CD4-positive, alpha-beta T cell treated with Interferon alpha-2 for 1 hour (primary cell): Measurements from ENCODE around the gene CEP44.
"Not testable (repeated sequence)": the region's sequence is repeated elsewhere in the genome, so short reads cannot be mapped to it uniquely, and the experiment has no call there.

ENCODE experiments used
- DNase-seq, 2 donors: peaks; one replicate each; pipeline ENCODE4 v3.0.0-alpha.2; 2020 to 2022

Gene CEP44

GRCh38 chr4:174324725-174325124, 41.0 kb downstream of the CEP44 start:
- no peak for DNase-seq

- no peak for DNase-seq
Observed at GRCh38 chr4:174332741-174333493, 49.2 kb downstream of the CEP44 start.

- DNase-seq, result no peak
Observed at GRCh38 chr4:174334628-174335027, 50.9 kb downstream of the CEP44 start.

GRCh38 chr4:174340714-174341113, 57.0 kb downstream of the CEP44 start:
- no peak for DNase-seq

DNA sequence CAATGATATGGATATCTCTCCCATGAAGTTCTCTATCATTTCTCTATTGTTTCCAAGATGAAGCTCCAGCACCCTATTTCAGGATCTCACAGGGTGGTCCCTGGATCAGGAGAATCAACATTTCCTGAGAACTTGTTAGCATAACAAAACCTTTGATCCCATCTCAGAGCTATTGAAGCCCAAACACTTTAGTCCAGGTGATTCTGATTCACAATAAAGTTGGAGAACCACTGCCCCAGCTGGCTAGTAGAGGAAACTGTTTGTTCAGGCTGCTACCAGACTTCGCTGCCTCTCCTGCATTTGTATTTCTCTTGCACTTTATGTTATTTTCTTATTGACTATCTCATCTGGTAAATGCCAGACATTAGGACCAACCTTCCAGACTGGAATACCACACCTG, 65.4 kb downstream of the CEP44 start:
- DNase-seq, result no peak

GRCh38 chr4:174352061-174352819, 68.5 kb downstream of the CEP44 start:
- no peak for DNase-seq

- DNase-seq, result no peak
Observed at GRCh38 chr4:174357321-174357720, 73.6 kb downstream of the CEP44 start.

DNA sequence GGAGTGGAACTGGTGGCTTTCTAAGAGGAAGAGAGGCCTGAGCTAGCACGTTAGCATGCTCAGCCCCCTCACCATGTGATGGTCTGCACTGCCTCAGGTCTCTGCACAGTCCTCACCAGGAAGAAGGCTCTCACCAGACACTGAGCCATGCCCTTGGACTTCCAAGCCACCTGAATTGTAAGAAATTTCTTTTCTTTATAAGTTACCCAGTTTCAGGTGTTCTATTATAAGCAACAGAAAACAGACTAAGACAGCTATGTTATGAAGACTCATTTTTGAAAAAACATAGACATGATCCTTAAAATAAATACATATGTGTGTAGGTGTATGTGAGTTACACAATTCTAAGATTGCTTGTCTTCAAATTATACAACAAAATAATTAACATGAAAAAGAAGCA, 74.7 kb downstream of the CEP44 start:
- no peak for DNase-seq

- peak in 1 of 2 donors; percentile 1 for DNase-seq
Observed at GRCh38 chr4:174358829-174359228, 75.1 kb downstream of the CEP44 start.

- no peak for DNase-seq
Observed at GRCh38 chr4:174362340-174362739, 78.6 kb downstream of the CEP44 start.

DNA sequence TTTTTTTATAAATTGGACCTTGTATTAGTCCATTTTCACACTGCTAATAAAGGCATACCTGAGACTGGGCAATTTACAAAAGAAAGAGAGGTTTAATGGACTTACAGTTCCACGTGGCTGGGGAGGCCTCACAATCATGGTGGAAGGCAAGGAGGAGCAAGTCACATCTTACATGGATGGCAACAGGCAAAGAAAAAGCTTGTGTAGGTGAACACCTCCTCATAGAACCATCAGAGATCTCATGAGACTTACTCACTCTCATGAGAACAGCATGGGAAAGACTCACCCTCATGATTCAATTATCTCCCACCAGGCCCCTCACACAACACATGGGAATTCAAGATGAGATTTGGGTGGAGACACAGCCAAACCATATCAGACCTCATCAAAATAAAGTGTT, 80.1 kb downstream of the CEP44 start:
- DNase-seq, result not testable (repeated sequence)

GRCh38 chr4:174365018-174365587, 81.4 kb downstream of the CEP44 start:
- DNase-seq, result peak in 1 of 2 donors; percentile 19

- no peak for DNase-seq
Observed at GRCh38 chr4:174369985-174370384, 86.3 kb downstream of the CEP44 start.

DNA sequence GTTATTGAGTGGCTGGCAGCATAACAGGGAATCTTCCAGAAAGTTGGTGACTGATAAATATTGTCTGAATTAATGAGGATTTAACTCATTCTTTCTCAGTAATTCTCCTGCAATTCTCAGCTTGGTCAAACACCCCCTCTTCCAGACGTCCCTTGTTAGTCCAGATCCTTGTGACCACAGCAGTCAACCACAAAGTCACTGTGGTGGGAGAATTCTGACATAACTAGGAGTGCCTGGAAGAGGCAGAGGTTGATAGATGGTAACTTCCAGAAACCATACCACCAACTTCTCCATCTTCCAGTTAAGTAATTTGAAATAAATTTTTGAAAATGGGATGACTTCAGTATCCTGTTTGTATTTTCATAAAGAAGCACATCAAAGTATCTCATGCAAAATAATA, 90.1 kb downstream of the CEP44 start:
- DNase-seq, result no peak

DNA sequence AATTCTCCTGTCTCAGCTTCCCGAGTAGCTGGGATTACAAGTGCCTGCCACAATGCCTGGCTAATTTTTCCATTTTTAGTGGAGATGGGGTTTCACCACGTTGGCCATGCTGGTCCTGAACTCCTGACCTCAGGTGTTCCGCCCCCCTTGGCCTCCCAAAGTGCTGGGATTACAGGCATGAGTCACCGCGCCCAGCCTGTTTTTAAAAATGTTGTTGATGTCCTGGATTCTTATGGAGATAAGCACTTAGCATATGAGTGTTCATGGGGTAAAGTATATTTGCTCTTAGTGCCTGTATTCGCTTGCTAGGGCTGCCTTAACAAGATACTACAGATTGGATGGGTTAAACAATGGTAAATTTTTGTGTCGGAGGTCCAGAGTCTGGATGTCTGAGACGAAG, 91.7 kb downstream of the CEP44 start:
- no peak for DNase-seq

- no peak for DNase-seq
Observed at GRCh38 chr4:174377613-174378012, 93.9 kb downstream of the CEP44 start.

DNA sequence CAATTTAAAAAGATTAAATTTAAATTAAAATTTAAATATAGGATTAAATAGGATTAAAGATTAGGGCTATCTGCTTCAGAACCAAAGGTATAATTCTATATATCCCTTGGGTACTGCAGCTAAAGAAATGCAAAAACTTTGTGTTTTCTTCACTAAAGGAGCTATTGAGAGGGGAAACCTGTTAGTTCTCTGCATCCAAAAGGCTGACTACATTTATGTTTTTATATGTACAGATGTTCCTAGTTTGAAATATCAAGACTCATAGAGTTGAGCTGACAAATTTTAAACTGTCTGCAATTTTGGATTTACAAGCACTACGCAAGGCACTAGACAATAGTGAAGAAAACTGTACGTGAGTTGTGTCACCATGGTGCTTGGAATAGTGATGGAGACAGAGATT, 95.2 kb downstream of the CEP44 start:
- no peak for DNase-seq

DNA sequence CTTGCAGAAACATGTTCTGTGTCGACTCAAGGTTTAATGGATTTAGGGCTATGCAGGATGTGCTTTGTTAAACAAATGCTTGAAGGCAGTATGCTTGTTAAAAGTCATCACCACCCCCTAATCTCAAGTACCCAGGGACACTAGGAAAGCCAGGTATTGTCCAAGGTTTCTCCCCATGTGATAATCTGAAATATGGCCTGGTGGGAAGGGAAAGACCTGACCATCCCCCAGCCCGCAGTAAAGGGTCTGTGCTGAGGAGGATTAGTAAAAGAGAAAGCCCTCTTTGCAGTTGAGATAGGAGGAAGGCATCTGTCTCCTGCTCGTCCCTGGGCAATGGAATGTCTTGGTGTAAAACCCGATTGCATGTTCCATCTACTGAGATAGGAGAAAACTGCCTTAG, 96.5 kb downstream of the CEP44 start:
- DNase-seq, result not testable (repeated sequence)

DNA sequence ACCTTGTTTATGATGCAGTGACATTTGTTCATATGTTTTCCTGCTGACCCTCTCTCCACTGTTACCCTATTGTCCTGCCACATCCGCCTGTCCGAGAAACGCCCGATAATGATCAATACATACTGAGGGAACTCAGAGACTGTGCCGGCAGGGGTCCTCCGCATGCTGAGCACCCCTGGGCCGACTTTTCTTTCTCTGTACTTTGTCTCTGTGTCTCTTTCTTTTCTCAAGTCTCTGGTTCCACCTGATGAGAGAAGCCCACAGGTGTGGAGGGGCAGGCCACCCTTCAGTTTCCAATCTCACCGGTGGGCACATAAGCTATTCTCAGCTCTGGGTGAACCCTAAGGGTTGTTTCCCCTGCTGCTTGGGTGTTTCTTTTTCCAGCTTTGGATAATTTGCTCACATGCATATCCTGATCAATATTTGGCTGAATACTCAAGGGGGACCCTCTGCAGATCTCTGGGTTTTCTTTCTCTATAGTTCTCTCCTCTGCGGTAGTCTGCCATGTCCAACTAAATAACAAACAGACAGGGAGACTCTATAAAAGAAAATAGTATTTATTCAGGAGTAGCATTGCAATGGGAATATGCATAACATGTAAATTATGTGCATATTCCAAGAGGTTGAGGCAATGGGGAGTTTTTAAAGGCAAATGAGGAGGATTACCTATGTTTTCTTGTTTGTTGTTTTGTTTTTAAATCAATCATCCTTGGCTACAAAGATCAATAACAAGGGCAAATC, 97.2 kb downstream of the CEP44 start:
- DNase-seq, result no peak

DNA sequence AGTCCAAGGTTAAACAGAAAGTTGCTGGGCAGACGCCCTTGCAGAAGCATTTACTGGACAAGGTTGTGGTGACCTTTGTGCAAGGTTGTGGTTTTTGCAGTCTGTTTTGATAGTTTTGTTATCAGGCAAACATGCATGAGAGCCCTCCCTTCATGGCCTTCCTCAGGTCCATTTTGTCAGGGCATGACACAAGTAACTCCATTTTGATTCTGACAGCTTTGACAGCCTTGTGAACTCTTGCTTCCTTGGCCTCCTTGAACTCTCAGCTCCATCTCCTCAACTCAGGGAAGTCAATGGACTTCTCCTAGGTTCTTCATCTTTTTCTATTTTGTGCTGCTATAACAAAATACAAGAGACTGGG, 97.7 kb downstream of the CEP44 start:
- no peak for DNase-seq
